Suprapubic skin (tissue), 4 donors: Measurements from ENCODE around the gene DMRTC2. TPM values are rescaled to one million over a fixed set of nuclear protein-coding genes. Genes with fewer than 3 reads are reported as not detected.

Experiments
- DNase-seq, 2 donors: peaks; one replicate each; pipeline ENCODE4 v3.0.0-alpha.2; 2019; ENCODE audit warnings: low spot score in 2 of 2
- H3K27ac ChIP-seq: fragments of 200-600 bp; sonication (generic); one replicate; pipeline ENCODE4 v1.5.1; 2019
- H3K27me3 ChIP-seq: fragments of 200-600 bp; sonication (generic); one replicate; pipeline ENCODE4 v1.5.1; 2019
- H3K36me3 ChIP-seq: fragments of 200-600 bp; sonication (generic); one replicate; pipeline ENCODE4 v1.5.1; 2019
- H3K4me1 ChIP-seq: fragments of 200-600 bp; sonication (generic); one replicate; pipeline ENCODE4 v1.5.1; 2019
- H3K4me3 ChIP-seq: fragments of 200-600 bp; sonication (generic); one replicate; pipeline ENCODE4 v1.5.1; 2019; ENCODE audit warnings: mild to moderate bottlenecking
- H3K9me3 ChIP-seq: fragments of 200-600 bp; sonication (generic); one replicate; pipeline ENCODE4 v1.5.1; 2019
- CTCF ChIP-seq, 2 donors: fragments of 200-600 bp in 1 of 2; fragments of 450-650 bp in 1 of 2; sonication (generic) in 1 of 2; IDR thresholded peaks; one replicate each; pipeline ENCODE4 v1.5.1; 2016 to 2019; ENCODE audit warnings: antibody characterized with exemption in 2 of 2, mild to moderate bottlenecking in 1 of 2, moderate library complexity in 1 of 2
- EP300 ChIP-seq: sonication (generic); formaldehyde crosslinking; IDR thresholded peaks from one replicate; pipeline ENCODE4 v1.6.1; 2017; ENCODE audit warnings: antibody characterized with exemption
- POLR2A ChIP-seq, 2 donors: fragments of 450-650 bp; IDR thresholded peaks; one replicate each; pipeline ENCODE4 v1.6.1; 2017; ENCODE audit warnings: antibody characterized with exemption in 2 of 2, mild to moderate bottlenecking in 2 of 2, moderate library complexity in 2 of 2
- POLR2AphosphoS5 ChIP-seq, 3 donors: sonication (generic); formaldehyde crosslinking; IDR thresholded peaks; one replicate each; pipeline ENCODE4 v1.6.1; 2017; ENCODE audit warnings: antibody characterized with exemption in 3 of 3
- WGBS: methylation state at CpG from one replicate; pipeline ENCODE4 v1.1.5; 2018; 5-methylcytosine and 5-hydroxymethylcytosine counted together
- total RNA-seq, 4 donors: library from RNA; depleted of rRNA; stranded (reverse); fragments of >200 nt; gene quantifications; one replicate each; pipeline ENCODE4 v1.1.0, GENCODE V29; 2016

DMRTC2 gene
- total RNA-seq, 4 donors from 2014 or later = not detected

GRCh38 chr19:41897820-41898219 lies 53.0 kb downstream of the DMRTC2 start:
- no peak overlapping the region for H3K27ac ChIP-seq
- no peak overlapping the region for H3K4me3 ChIP-seq
- TF ChIP-seq POLR2AphosphoS5 (IDR thresholded peaks at IDR 0.05) (no peak), EP300 (no peak), CTCF (IDR thresholded peaks at IDR 0.05) (no peak), POLR2A (IDR thresholded peaks at IDR 0.05) (no peak)
- no peaks in the 10 kb centered on the region for H3K4me1 ChIP-seq
- H3K36me3 ChIP-seq = peaks cover 92% of the 10 kb centered on the region
- no peaks in the 10 kb centered on the region for H3K9me3 ChIP-seq
- 95% methylated on average over 22 of the region's 24 CpGs for WGBS
- no peaks in the 10 kb centered on the region for H3K27me3 ChIP-seq
- no peak for DNase-seq

- no peaks in the 10 kb centered on the region for H3K4me1 ChIP-seq
- 94% methylated on average over 13 of the region's 15 CpGs for WGBS
- no peak for TF ChIP-seq POLR2A (IDR thresholded peaks at IDR 0.05)
- no peaks in the 10 kb centered on the region for H3K9me3 ChIP-seq
- H3K36me3 ChIP-seq = peaks cover 94% of the 10 kb centered on the region
- no peak overlapping the region for H3K27ac ChIP-seq
- no peak overlapping the region for H3K4me3 ChIP-seq
- H3K27me3 ChIP-seq = no peaks in the 10 kb centered on the region
- DNase-seq = no peak
These were observed 53.4 kb downstream of the DMRTC2 start for GRCh38 chr19:41898235-41898634.

Other genes with a start within 250 kb of the DMRTC2 start
- 1 to 10 TPM in 1 of 4 donors, not detected in 3; 1.9 TPM for gene CEACAM4, start 218.0 kb upstream of the DMRTC2 start, total RNA-seq
- 1 to 10 TPM in 3 of 4 donors, under 1 TPM in 1; 0.86 to 9.1 (median 4.6) TPM for gene CEACAM7, start 156.8 kb upstream of the DMRTC2 start, total RNA-seq
- gene CEACAM5, start 136.4 kb upstream of the DMRTC2 start, total RNA-seq = 10 to 100 TPM in 2 of 4 donors, 1 to 10 TPM in 2; 4.1 to 19.6 (median 14.0) TPM
- 10 to 100 TPM in 3 of 4 donors, 1 to 10 TPM in 1; 6.0 to 26.2 (median 16.8) TPM for gene CEACAM6, start 89.5 kb upstream of the DMRTC2 start, total RNA-seq
- gene CEACAM3, start 48.5 kb upstream of the DMRTC2 start, total RNA-seq = under 1 TPM in 1 of 4 donors, not detected in 3; 0.64 TPM
- not detected for gene LYPD4, start 359 bp upstream of the DMRTC2 start, total RNA-seq
- gene RPS19, start 15.2 kb downstream of the DMRTC2 start, total RNA-seq = 1,000 to 10,000 TPM; 1,057 to 2,332 (median 1,706) TPM
- gene CD79A, start 32.2 kb downstream of the DMRTC2 start, total RNA-seq = 1 to 10 TPM in 1 of 4 donors, not detected in 3; 3.0 TPM
- gene ARHGEF1, start 38.1 kb downstream of the DMRTC2 start, total RNA-seq = 100 to 1,000 TPM in 1 of 4 donors, 10 to 100 TPM in 3; 61.0 to 173 (median 72.1) TPM
- gene ERFL, start 83.4 kb downstream of the DMRTC2 start, total RNA-seq = under 1 TPM in 2 of 4 donors, not detected in 2; 0.21 to 0.72 TPM
- gene RABAC1, start 114.3 kb downstream of the DMRTC2 start, total RNA-seq = 100 to 1,000 TPM in 3 of 4 donors, 10 to 100 TPM in 1; 75.2 to 137 (median 125) TPM
- gene ATP1A3, start 149.2 kb downstream of the DMRTC2 start, total RNA-seq = not detected
- 1 to 10 TPM in 3 of 4 donors, under 1 TPM in 1; 0.68 to 2.3 (median 1.1) TPM for gene GRIK5, start 225.2 kb downstream of the DMRTC2 start, total RNA-seq
- gene ZNF574, start 231.1 kb downstream of the DMRTC2 start, total RNA-seq = 10 to 100 TPM; 31.1 to 42.9 (median 33.5) TPM